Neural cell (in vitro differentiated cells): Measurements from ENCODE around the gene MAD1L1. TPM values are rescaled to one million over a fixed set of nuclear protein-coding genes. Genes with fewer than 3 reads are reported as not detected.

Experiments
- H2AFZ ChIP-seq: fragments of 200-600, 300-800 bp; sonication (generic), shearing (Covaris generic); 2 replicates; pipeline ENCODE4 v1.6.0; 2014; ENCODE audit warnings: low read depth, mild to moderate bottlenecking, antibody characterized with exemption, low read length, moderate library complexity
- H3F3A ChIP-seq: fragments of 200-600 bp; shearing (Covaris generic); 2 replicates; pipeline ENCODE4 v1.6.1; 2016; ENCODE audit warnings: mild to moderate bottlenecking, moderate library complexity, mixed read lengths, antibody characterized with exemption, low read length; ENCODE audit not compliant: insufficient read depth, poor library complexity, severe bottlenecking
- H3K27ac ChIP-seq: fragments of 200-600, 300-800 bp; sonication (generic), shearing (Covaris generic); 2 replicates; pipeline ENCODE4 v1.5.1; 2014; ENCODE audit warnings: mild to moderate bottlenecking, low read length, moderate library complexity
- H3K27me3 ChIP-seq: fragments of 300-800, 200-600 bp; sonication (generic), shearing (Covaris generic); 2 replicates; pipeline ENCODE4 v1.6.0; 2014; ENCODE audit warnings: mild to moderate bottlenecking, low read depth, low read length, moderate library complexity; ENCODE audit not compliant: insufficient read depth
- H3K36me3 ChIP-seq: fragments of 300-800, 200-600 bp; sonication (generic), shearing (Covaris generic); 2 replicates; pipeline ENCODE4 v1.5.1; 2014; ENCODE audit warnings: mild to moderate bottlenecking, antibody characterized with exemption, low read length, moderate library complexity; ENCODE audit not compliant: insufficient read depth
- H3K4me2 ChIP-seq: fragments of 300-800, 200-600 bp; sonication (generic), shearing (Covaris generic); 2 replicates; pipeline ENCODE4 v1.6.0; 2014; ENCODE audit warnings: mild to moderate bottlenecking, low read length
- H3K4me3 ChIP-seq: fragments of 300-800, 200-600 bp; sonication (generic), shearing (Covaris generic); 2 replicates; pipeline ENCODE4 v1.5.1; 2014; ENCODE audit warnings: mild to moderate bottlenecking, low read length, moderate library complexity
- H3K79me2 ChIP-seq: fragments of 200-600 bp; shearing (Covaris generic); replicated peaks from 2 replicates; pipeline ENCODE4 v1.6.0; 2014; ENCODE audit warnings: mild to moderate bottlenecking, low read length, moderate library complexity; ENCODE audit not compliant: insufficient read depth
- H3K9ac ChIP-seq: fragments of 300-800, 200-600 bp; sonication (generic), shearing (Covaris generic); 2 replicates; pipeline ENCODE4 v1.6.1; 2016; ENCODE audit warnings: mild to moderate bottlenecking, low read length, mixed read lengths
- H3K9me2 ChIP-seq: fragments of 200-600 bp; shearing (Covaris generic); 2 replicates; pipeline ENCODE4 v1.6.1; 2016; ENCODE audit warnings: mild to moderate bottlenecking, low read length, mixed read lengths; ENCODE audit not compliant: insufficient read depth
- H3K9me3 ChIP-seq: fragments of 200-600, 300-800 bp; sonication (generic), shearing (Covaris generic); 2 replicates; pipeline ENCODE4 v1.6.1; 2016; ENCODE audit warnings: mild to moderate bottlenecking, mixed run types, low read length, moderate library complexity, mixed read lengths
- H4K20me1 ChIP-seq: fragments of 200-600 bp; shearing (Covaris generic); 2 replicates; pipeline ENCODE4 v1.6.1; 2016; ENCODE audit warnings: mild to moderate bottlenecking, mixed run types; ENCODE audit not compliant: insufficient read depth
- EP300 ChIP-seq: fragments of 450-650 bp; conservative IDR thresholded peaks from 2 replicates; pipeline ENCODE4 v1.6.1; 2014; ENCODE audit warnings: antibody characterized with exemption, mild to moderate bottlenecking, moderate library complexity; ENCODE audit not compliant: poor library complexity, severe bottlenecking
- EZH2 ChIP-seq: fragments of 200-600, 300-800 bp; shearing (Covaris generic), sonication (generic); IDR thresholded peaks from 2 replicates; pipeline ENCODE4 v1.6.1; 2014; ENCODE audit warnings: antibody characterized with exemption, low read length, borderline replicate concordance, mild to moderate bottlenecking; ENCODE audit not compliant: insufficient read depth, poor library complexity, severe bottlenecking
- MXI1 ChIP-seq: fragments of 450-650 bp; conservative IDR thresholded peaks from 2 replicates; pipeline ENCODE4 v1.6.1; 2014; ENCODE audit warnings: antibody characterized with exemption, mild to moderate bottlenecking; ENCODE audit not compliant: poor library complexity, severe bottlenecking
- POLR2AphosphoS5 ChIP-seq: IDR thresholded peaks from 2 replicates; pipeline ENCODE4 v1.6.1; 2012
- RAD21 ChIP-seq: fragments of 450-650 bp; conservative IDR thresholded peaks from 2 replicates; pipeline ENCODE4 v1.6.1; 2014; ENCODE audit warnings: antibody characterized with exemption, mild to moderate bottlenecking, moderate library complexity
- SMC3 ChIP-seq: fragments of 450-650 bp; conservative IDR thresholded peaks from 2 replicates; pipeline ENCODE4 v1.6.1; 2014; ENCODE audit warnings: antibody characterized with exemption, mild to moderate bottlenecking, moderate library complexity; ENCODE audit not compliant: poor library complexity
- TAF1 ChIP-seq: IDR thresholded peaks from 2 replicates; pipeline ENCODE4 v1.6.1; 2012; ENCODE audit warnings: low read depth
- polyA plus RNA-seq: library from polyadenylated mRNA; depleted of rRNA; stranded (reverse); fragments of >200 nt; gene quantifications from 2 replicates; pipeline ENCODE4 v1.2.3, GENCODE V29; 2014
- TF ChIP-seq, protein P1 (sequence below): fragments of 450-650 bp; IDR thresholded peaks from 2 replicates; pipeline ENCODE4 v1.5.1; 2014; ENCODE audit warnings: antibody characterized with exemption, mild to moderate bottlenecking, moderate library complexity; ENCODE audit not compliant: poor library complexity, severe bottlenecking
- TF ChIP-seq, protein P2 (sequence below): IDR thresholded peaks from 2 replicates; pipeline ENCODE4 v1.6.1; 2012; ENCODE audit warnings: borderline replicate concordance

MAD1L1 gene
- polyA plus RNA-seq, 1 donor from 2014 or later, result 31.4 TPM

GRCh38 chr7:1934017-1934416 lies 298.7 kb downstream of the MAD1L1 start:
- Histone ChIP-seq H3K9me3 (peaks cover 5% of the 10 kb centered on the region), H2AFZ (no peak overlapping the region), H4K20me1 (no peaks in the 10 kb centered on the region), H3K36me3 (no peaks in the 10 kb centered on the region), H3K9ac (no peak overlapping the region), H3K4me2 (no peak overlapping the region), H3K79me2 (no peaks in the 10 kb centered on the region), H3K27ac (no peak overlapping the region), H3K4me3 (no peak overlapping the region), H3F3A (no peaks in the 10 kb centered on the region), H3K27me3 (no peaks in the 10 kb centered on the region), H3K9me2 (no peaks in the 10 kb centered on the region)
- TF ChIP-seq, protein P1, sequence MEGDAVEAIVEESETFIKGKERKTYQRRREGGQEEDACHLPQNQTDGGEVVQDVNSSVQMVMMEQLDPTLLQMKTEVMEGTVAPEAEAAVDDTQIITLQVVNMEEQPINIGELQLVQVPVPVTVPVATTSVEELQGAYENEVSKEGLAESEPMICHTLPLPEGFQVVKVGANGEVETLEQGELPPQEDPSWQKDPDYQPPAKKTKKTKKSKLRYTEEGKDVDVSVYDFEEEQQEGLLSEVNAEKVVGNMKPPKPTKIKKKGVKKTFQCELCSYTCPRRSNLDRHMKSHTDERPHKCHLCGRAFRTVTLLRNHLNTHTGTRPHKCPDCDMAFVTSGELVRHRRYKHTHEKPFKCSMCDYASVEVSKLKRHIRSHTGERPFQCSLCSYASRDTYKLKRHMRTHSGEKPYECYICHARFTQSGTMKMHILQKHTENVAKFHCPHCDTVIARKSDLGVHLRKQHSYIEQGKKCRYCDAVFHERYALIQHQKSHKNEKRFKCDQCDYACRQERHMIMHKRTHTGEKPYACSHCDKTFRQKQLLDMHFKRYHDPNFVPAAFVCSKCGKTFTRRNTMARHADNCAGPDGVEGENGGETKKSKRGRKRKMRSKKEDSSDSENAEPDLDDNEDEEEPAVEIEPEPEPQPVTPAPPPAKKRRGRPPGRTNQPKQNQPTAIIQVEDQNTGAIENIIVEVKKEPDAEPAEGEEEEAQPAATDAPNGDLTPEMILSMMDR, result no peak
- no peak for TF ChIP-seq POLR2AphosphoS5
- TF ChIP-seq MXI1, result no peak
- no peak for TF ChIP-seq TAF1
- TF ChIP-seq EP300, result no peak
- TF ChIP-seq RAD21, result no peak
- no peak for TF ChIP-seq EZH2
- TF ChIP-seq, protein P2, sequence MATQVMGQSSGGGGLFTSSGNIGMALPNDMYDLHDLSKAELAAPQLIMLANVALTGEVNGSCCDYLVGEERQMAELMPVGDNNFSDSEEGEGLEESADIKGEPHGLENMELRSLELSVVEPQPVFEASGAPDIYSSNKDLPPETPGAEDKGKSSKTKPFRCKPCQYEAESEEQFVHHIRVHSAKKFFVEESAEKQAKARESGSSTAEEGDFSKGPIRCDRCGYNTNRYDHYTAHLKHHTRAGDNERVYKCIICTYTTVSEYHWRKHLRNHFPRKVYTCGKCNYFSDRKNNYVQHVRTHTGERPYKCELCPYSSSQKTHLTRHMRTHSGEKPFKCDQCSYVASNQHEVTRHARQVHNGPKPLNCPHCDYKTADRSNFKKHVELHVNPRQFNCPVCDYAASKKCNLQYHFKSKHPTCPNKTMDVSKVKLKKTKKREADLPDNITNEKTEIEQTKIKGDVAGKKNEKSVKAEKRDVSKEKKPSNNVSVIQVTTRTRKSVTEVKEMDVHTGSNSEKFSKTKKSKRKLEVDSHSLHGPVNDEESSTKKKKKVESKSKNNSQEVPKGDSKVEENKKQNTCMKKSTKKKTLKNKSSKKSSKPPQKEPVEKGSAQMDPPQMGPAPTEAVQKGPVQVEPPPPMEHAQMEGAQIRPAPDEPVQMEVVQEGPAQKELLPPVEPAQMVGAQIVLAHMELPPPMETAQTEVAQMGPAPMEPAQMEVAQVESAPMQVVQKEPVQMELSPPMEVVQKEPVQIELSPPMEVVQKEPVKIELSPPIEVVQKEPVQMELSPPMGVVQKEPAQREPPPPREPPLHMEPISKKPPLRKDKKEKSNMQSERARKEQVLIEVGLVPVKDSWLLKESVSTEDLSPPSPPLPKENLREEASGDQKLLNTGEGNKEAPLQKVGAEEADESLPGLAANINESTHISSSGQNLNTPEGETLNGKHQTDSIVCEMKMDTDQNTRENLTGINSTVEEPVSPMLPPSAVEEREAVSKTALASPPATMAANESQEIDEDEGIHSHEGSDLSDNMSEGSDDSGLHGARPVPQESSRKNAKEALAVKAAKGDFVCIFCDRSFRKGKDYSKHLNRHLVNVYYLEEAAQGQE, result no peak
- no peak for TF ChIP-seq SMC3

DNA sequence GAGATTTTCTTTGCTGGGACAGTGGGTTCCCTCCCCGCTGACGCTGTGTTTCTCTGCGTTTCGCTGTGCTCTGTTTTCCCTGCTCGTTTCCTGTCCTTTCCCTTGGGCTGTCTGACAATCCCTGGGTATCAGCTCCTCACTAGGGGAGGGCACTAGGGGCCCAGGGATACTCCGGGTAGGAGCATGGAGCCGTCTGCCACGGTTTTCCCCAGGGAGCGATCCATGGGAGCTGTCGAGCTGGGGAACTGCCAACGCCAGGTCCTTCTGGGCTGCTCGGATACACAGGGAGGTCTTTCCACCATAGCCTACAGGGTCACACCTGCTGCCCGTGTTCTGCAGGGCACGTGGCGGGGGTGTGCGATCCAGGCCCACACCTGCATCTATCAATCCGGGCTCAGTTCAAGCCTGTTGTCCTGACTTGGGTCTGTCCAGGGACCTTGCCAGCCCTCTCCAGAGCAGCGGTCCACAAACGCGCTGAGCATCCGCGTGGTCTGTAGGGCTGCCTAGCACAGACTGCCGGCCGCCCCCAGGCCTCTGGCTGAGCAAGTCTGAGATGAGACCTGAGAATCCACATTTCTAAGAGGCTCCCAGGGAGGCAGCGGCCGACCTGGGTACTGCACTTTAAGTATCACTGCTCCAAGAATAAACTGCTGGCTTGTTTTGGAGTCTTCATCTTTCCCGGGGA lies 299.5 kb downstream of the MAD1L1 start:
- Histone ChIP-seq H4K20me1 (no peaks in the 10 kb centered on the region), H3K4me2 (no peak overlapping the region), H3K4me3 (no peak overlapping the region), H3K9me3 (peaks cover 5% of the 10 kb centered on the region), H2AFZ (no peak overlapping the region), H3K9me2 (no peaks in the 10 kb centered on the region), H3F3A (no peaks in the 10 kb centered on the region), H3K36me3 (no peaks in the 10 kb centered on the region), H3K27me3 (no peaks in the 10 kb centered on the region), H3K27ac (no peak overlapping the region), H3K79me2 (no peaks in the 10 kb centered on the region), H3K9ac (no peak overlapping the region)
- TF ChIP-seq EP300, result no peak
- TF ChIP-seq TAF1, result no peak
- TF ChIP-seq MXI1, result no peak
- TF ChIP-seq, protein P1, result no peak
- no peak for TF ChIP-seq POLR2AphosphoS5
- no peak for TF ChIP-seq RAD21
- no peak for TF ChIP-seq EZH2
- TF ChIP-seq SMC3, result no peak
